ENCODE results near the gene RGS16.
A peak's percentile ranks its signal among the peaks of the same experiment; 100 is the strongest.

RGS16 gene

GRCh38 chr1:182607566-182607965 is 3.4 kb upstream of the RGS16 start:
- no peak for DNase-seq

- no peak for DNase-seq
Observed at GRCh38 chr1:182603646-182604174, 479 bp downstream of the RGS16 start.

- no peak for DNase-seq
Observed at GRCh38 chr1:182602935-182603645, 1.1 kb downstream of the RGS16 start.

- DNase-seq = no peak
Observed at GRCh38 chr1:182601913-182602312, 2.3 kb downstream of the RGS16 start.

GRCh38 chr1:182601416-182601786 is 2.8 kb downstream of the RGS16 start:
- DNase-seq = peak in 2 of 4 experiments; percentile 30 to 47

- DNase-seq = no peak
Observed at GRCh38 chr1:182600745-182601415, 3.3 kb downstream of the RGS16 start.

- no peak for DNase-seq
Observed at GRCh38 chr1:182600036-182600713, 4.0 kb downstream of the RGS16 start.

- DNase-seq = no peak
Observed at GRCh38 chr1:182599339-182599738, 4.8 kb downstream of the RGS16 start.

- DNase-seq = no peak
Observed at GRCh38 chr1:182598296-182598695, 5.9 kb downstream of the RGS16 start.

GRCh38 chr1:182596934-182597333 is 7.3 kb downstream of the RGS16 start:
- DNase-seq = no peak

- DNase-seq = peak; percentile 19 to 48 (median 22)
Observed at GRCh38 chr1:182595641-182596240, 8.4 kb downstream of the RGS16 start.

- DNase-seq = no peak
Observed at GRCh38 chr1:182589931-182590330, 14.3 kb downstream of the RGS16 start.

GRCh38 chr1:182589520-182589919 is 14.7 kb downstream of the RGS16 start:
- DNase-seq = no peak

- DNase-seq = peak in 2 of 4 experiments; percentile 18 to 46
Observed at GRCh38 chr1:182588500-182589396, 15.4 kb downstream of the RGS16 start, which contains the start of gene RNASEL. RNASEL (minus strand) TSS chr1:182589256; CDS start chr1:182586806, 2,450 bp downstream.

- no peak for DNase-seq
Observed at GRCh38 chr1:182587666-182588499, 16.3 kb downstream of the RGS16 start.

- DNase-seq = no peak
Observed at GRCh38 chr1:182587093-182587492, 17.1 kb downstream of the RGS16 start.

- no peak for DNase-seq
Observed at GRCh38 chr1:182586380-182586779, 17.8 kb downstream of the RGS16 start.

- DNase-seq = no peak
Observed at GRCh38 chr1:182584746-182585145, 19.4 kb downstream of the RGS16 start.

- no peak for DNase-seq
Observed at GRCh38 chr1:182580736-182581135, 23.5 kb downstream of the RGS16 start.

- no peak for DNase-seq
Observed at GRCh38 chr1:182575540-182576149, 28.5 kb downstream of the RGS16 start.

GRCh38 chr1:182574156-182574555 is 30.0 kb downstream of the RGS16 start:
- DNase-seq = no peak

All from activated naive CD4-positive, alpha-beta T cell (primary cell).